ENCODE data around the gene SETBP1. TPM values are rescaled to one million over a fixed set of nuclear protein-coding genes. Genes with fewer than 3 reads are reported as not detected.

The SETBP1 gene
- total and polyA plus RNA-seq, 5 experiments from 2014 or later, result 0.16 to 1.6 (median 1.6) TPM; not detected in 2

DNA sequence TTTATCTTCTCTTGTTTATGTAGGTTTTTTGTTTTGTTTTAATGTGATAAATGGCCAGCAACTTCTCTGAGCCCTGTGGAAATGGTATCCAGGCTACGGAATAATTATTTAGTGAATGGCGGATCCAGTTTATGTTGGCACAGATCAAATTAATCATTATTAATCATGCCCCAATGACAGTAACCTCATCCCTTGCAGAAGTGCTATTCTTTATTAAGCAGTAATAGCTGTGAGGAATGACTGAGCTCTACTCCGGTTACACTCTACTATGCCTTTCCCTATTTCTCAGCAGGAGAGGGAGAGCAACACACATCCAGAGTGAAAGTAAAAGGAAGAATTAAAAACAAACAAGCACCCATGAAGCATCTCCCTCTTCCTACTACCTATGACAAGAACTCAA lies 84.8 kb downstream of the SETBP1 start:
- H3K9me3 Mint-ChIP-seq, result no peaks in the 10 kb centered on the region
- DNase-seq (no peak), ATAC-seq (no peak)
- no peaks in the 10 kb centered on the region for H3K27me3 Mint-ChIP-seq
- no peaks in the 10 kb centered on the region for H3K36me3 Mint-ChIP-seq
- H3K4me3 Mint-ChIP-seq, result no peak overlapping the region
- no peak overlapping the region for H3K27ac Mint-ChIP-seq
- H3K4me1 Mint-ChIP-seq, result peaks cover 0 to 50% (median under 1%) of the 10 kb centered on the region in 4 donors
- POLR2A ChIA-PET, result no interaction called here

DNA sequence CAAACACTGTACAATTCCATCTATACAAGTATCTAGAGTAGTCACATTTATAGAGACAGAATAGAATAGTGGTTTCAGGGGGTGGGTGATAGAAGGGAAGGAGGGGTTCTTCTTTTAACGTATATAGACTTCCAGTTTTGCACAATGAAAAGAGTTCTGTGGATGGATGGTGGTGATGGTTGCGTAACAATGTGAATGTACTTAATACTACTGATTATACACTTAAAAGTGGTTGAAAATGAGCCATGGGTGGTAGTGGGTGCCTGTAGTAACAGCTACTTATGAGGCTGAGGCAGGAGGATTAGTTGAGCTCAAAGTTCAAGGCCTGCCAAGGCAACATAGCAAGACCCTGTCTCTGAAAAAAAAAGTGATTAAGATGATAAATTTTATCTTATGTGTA lies 85.8 kb downstream of the SETBP1 start:
- H3K36me3 Mint-ChIP-seq, result no peaks in the 10 kb centered on the region
- H3K4me1 Mint-ChIP-seq, result peaks cover 0 to 52% (median 0%) of the 10 kb centered on the region in 4 donors
- H3K27ac Mint-ChIP-seq, result no peak overlapping the region

DNA sequence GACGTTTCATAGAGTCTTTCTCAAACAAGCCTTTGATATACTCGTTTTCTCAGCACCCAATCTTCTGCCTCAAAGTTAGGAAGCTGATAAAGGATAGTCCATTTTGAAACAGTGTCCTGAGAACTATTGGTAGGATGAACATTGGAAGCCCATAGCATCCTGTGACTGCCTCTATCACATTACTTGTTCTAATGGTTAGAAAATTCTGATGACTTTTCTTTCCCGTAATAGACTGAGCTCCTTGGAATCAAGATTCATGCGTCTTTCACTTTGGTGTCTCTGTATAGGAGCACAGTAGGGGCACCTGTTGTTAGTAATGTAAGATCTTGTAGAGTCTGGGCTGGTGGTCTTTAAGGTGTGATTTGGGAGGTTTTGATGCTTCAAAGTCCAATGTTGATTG lies 87.1 kb downstream of the SETBP1 start:
- DNase-seq, result no peak
- no peaks in the 10 kb centered on the region for H3K36me3 Mint-ChIP-seq
- H3K27ac Mint-ChIP-seq, result no peak overlapping the region
- H3K9me3 Mint-ChIP-seq, result no peaks in the 10 kb centered on the region
- POLR2A ChIA-PET, result no interaction called here
- ATAC-seq, result no peak
- H3K4me3 Mint-ChIP-seq, result no peak overlapping the region
- no peaks in the 10 kb centered on the region for H3K27me3 Mint-ChIP-seq
- peaks cover 0 to 50% (median 0%) of the 10 kb centered on the region in 4 donors for H3K4me1 Mint-ChIP-seq

More for the DNA sequence above, 85.8 kb downstream of the SETBP1 start:
- POLR2A ChIA-PET, result no interaction called here
- Mint-ChIP-seq H3K9me3 (no peaks in the 10 kb centered on the region), H3K27me3 (no peaks in the 10 kb centered on the region), H3K4me3 (no peak overlapping the region)
- ATAC-seq, result no peak
- no peak for DNase-seq

DNA sequence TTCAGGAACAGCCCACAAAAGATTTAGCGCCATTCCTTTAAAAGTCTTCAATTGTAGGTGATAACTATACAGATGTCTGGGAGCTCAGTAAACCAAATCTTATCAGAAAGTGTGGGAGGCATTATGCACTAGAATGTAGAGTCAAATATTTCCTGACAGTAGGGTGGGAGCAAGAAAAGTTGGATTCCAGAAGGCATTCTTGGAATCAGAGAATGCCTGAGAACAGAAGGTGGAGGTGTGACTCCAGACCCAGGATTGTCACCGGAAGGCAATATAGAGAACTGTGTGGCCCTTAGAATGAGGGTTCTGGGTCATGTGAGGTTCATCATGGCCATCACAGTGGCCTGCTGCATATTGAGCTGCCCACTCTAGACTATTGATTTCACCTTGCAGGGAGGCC lies 90.0 kb downstream of the SETBP1 start:
- H3K9me3 Mint-ChIP-seq, result no peaks in the 10 kb centered on the region
- H3K36me3 Mint-ChIP-seq, result no peaks in the 10 kb centered on the region
- no peaks in the 10 kb centered on the region for H3K27me3 Mint-ChIP-seq
- peaks cover 0 to 40% (median 0%) of the 10 kb centered on the region in 4 donors for H3K4me1 Mint-ChIP-seq
- no peak overlapping the region for H3K27ac Mint-ChIP-seq
- POLR2A ChIA-PET, result no interaction called here
- DNase-seq (no peak), ATAC-seq (no peak)
- H3K4me3 Mint-ChIP-seq, result no peak overlapping the region

DNA sequence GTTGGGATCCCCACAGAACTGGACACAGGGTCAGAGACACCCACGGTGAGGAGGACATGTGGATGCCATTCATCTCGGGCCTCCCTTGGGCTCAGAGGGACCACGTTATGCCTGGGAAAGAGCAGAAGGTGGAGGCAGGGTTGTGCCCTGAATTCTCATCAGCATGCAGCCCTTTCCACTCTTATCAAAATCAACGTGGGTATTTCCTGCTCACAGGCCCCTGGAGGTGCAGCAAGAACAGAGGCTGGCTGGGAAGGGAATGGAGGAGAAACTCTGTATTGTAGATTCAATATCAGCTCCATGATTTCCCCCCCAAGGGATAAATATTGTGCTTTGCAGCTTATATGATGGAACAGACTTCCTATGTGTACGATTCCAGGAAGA lies 90.9 kb downstream of the SETBP1 start:
- POLR2A ChIA-PET, result no interaction called here
- Mint-ChIP-seq H3K27me3 (no peaks in the 10 kb centered on the region), H3K9me3 (no peaks in the 10 kb centered on the region), H3K36me3 (no peaks in the 10 kb centered on the region), H3K4me3 (no peak overlapping the region), H3K4me1 (peaks cover 0 to 40% (median 0%) of the 10 kb centered on the region in 4 donors), H3K27ac (no peak overlapping the region)
- DNase-seq (no peak), ATAC-seq (no peak)

DNA sequence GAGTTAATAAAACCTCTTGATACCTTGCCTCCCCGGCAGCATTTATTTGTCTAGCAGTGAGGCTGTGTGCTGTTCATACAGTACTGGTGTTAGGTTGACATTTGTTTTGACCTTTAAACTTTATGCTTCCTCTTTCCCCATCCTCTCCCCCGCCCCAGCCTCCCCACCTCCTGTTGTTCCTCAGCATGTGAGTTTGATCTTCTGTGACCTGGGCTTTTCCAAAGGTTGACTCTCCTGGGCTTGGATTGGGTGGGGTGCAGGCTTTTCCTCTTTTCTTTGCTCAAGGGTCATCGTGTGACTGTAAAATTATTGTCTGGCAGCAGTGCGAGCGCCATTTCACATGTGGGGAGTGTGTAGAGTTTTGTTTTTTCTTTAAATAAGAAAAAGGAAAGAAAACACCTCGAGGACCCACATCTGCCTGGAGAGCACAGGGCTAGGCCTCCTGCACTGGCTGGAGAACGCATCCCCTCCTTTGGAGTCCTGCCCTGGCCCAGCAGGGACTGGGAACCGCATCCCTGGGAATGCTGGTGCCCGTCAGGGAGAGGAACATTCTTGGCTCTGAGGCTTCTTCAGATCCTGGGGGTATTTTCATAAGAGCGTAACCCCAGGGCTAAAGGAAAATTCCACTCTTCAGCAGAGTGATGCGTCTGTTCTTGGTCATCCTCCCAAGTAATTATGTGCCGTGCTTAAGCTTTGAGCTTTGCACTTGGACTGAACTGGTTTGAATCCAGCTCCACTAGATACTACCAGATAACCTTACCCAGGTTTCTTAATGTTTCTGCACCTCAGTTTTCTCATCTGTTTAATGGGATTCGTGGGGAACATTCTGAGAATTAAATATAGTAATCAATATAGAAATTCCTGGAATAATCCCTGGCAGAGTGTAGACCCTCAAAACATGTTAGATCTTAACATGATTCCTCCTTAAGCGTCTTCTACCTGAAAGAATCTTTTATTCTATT lies 91.5 kb downstream of the SETBP1 start:
- ATAC-seq (no peak), DNase-seq (no peak)
- Mint-ChIP-seq H3K27me3 (peaks cover 0 to under 1% (median 0%) of the 10 kb centered on the region in 5 donors), H3K27ac (no peak overlapping the region), H3K4me1 (peaks cover 0 to 38% (median 0%) of the 10 kb centered on the region in 4 donors), H3K36me3 (no peaks in the 10 kb centered on the region), H3K4me3 (no peak overlapping the region), H3K9me3 (no peaks in the 10 kb centered on the region)
- POLR2A ChIA-PET, result no interaction called here

DNA sequence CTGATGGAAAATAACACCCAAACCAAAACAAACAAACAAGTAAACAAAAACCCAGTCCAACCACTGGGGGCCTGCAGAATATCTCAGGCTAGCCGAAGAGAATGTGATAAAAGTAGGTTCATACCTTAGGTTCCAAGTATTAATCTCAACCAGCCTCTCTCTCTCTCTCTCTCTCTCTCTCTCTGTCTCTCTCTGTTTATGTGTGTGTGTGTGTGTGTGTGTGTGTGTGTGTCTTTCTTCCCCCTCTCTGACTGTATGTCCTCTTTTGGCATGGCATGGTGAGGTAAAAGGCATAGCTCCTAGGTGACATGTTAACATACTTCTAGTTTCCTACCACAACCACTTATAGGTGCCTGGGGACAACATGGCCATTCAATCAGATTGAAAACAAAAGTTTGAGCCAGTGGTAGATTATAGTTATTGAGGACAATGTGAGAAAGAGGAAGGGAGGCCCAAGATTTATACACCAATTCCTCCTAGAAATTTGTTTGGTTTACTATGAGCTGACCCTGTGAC lies 93.0 kb downstream of the SETBP1 start:
- Mint-ChIP-seq H3K27me3 (peaks cover 0 to 4% (median 0%) of the 10 kb centered on the region in 5 donors), H3K27ac (no peak overlapping the region), H3K36me3 (no peaks in the 10 kb centered on the region), H3K9me3 (no peaks in the 10 kb centered on the region), H3K4me1 (peaks cover 0 to 43% (median 0%) of the 10 kb centered on the region in 4 donors), H3K4me3 (no peak overlapping the region)
- POLR2A ChIA-PET, result no interaction called here
- DNase-seq (no peak), ATAC-seq (no peak)

DNA sequence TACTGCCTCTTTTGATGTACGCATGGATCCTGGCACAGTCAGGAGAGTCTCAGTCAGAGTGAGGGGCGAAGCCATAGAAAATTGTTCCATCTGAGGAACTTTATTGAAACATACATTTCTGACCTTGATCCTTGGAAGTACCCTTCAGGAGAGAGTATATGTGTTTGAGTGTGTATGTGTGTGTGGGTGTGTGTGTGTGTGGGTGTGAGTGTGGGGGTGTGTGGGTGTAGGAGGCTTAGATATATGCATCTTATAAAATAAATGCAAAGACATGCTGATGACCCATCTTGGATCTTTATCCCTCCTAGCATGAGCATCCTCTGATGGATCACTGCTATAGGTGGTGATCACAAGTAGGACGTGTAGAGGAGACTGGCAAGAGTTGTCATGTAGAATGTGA lies 93.5 kb downstream of the SETBP1 start:
- Mint-ChIP-seq H3K36me3 (no peaks in the 10 kb centered on the region), H3K27me3 (peaks cover 0 to 4% (median 0%) of the 10 kb centered on the region in 5 donors)

DNA sequence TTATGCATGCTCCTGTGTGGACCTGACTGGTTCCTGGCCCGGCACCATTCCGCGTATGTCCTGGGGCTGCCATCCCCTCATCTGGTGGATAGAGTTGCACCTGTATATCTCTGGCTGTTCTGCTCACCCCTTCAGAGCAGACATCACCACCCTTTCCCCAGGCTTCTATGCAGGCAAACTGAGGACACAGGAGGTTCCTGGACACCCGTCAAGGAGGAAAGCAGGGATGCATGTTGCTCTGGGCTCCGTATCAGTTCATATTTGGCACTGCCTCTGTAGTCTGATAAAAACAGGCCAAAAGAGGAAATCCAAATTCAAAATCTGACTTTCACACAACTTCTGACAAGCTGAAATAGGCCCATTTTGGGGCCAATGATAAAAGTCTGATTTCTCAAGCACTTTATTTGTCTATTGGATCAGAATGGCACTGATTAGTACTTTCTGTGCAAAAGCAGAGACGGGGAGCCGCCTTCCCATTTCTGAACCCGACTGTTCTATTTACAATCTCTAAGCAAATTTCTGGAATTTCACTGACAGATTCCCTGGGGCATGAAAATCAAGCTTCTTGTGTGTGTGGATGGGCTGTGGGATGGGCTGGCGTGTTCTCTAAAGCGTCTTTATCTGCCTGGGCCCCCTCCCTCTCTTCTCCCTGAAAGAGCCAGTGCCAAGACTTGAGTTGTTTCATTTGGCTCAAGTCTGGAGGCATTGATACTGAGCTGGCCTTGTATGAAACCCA lies 96.9 kb downstream of the SETBP1 start:
- DNase-seq (no peak), ATAC-seq (no peak)
- peaks cover 0 to 16% (median 0%) of the 10 kb centered on the region in 5 donors for H3K27me3 Mint-ChIP-seq
- no peak overlapping the region for H3K27ac Mint-ChIP-seq
- peaks cover 0 to 2% (median 0%) of the 10 kb centered on the region in 9 donors for H3K9me3 Mint-ChIP-seq
- peaks cover 0 to 30% (median 0%) of the 10 kb centered on the region in 4 donors for H3K4me1 Mint-ChIP-seq
- POLR2A ChIA-PET, result no interaction called here
- no peak overlapping the region for H3K4me3 Mint-ChIP-seq
- H3K36me3 Mint-ChIP-seq, result no peaks in the 10 kb centered on the region

More for the DNA sequence above, 93.5 kb downstream of the SETBP1 start:
- H3K9me3 Mint-ChIP-seq, result no peaks in the 10 kb centered on the region
- H3K4me1 Mint-ChIP-seq, result peaks cover 0 to 44% (median 0%) of the 10 kb centered on the region in 4 donors
- DNase-seq (no peak), ATAC-seq (no peak)
- H3K27ac Mint-ChIP-seq, result no peak overlapping the region
- no peak overlapping the region for H3K4me3 Mint-ChIP-seq
- POLR2A ChIA-PET, result no interaction called here

DNA sequence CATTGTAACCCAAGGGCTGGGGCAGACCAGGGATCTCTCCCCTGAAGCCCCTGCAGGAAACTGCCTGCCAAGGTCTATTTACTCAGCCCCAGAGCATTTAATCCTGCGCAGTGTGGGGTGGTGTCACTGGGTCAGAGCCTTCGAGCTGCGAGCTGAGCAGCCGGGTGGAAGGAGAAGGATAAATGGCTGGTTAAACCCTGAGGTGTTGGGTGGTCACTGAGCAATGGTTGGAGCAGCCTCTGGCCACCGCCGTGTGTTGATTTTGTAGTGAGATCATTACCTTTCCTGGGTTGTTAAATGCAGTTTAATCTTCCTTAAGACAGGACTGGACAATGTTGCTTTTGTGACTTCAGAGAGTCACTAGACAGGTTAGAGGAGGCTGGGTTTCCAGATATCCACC lies 98.1 kb downstream of the SETBP1 start:
- Mint-ChIP-seq H3K9me3 (peaks cover 0 to 2% (median 0%) of the 10 kb centered on the region in 9 donors), H3K4me3 (no peak overlapping the region), H3K4me1 (peaks cover 0 to 22% (median 0%) of the 10 kb centered on the region in 4 donors), H3K27ac (no peak overlapping the region), H3K36me3 (no peaks in the 10 kb centered on the region), H3K27me3 (peaks cover 0 to 16% (median 0%) of the 10 kb centered on the region in 5 donors)
- ATAC-seq, result no peak
- no peak for DNase-seq
- POLR2A ChIA-PET, result no interaction called here

DNA sequence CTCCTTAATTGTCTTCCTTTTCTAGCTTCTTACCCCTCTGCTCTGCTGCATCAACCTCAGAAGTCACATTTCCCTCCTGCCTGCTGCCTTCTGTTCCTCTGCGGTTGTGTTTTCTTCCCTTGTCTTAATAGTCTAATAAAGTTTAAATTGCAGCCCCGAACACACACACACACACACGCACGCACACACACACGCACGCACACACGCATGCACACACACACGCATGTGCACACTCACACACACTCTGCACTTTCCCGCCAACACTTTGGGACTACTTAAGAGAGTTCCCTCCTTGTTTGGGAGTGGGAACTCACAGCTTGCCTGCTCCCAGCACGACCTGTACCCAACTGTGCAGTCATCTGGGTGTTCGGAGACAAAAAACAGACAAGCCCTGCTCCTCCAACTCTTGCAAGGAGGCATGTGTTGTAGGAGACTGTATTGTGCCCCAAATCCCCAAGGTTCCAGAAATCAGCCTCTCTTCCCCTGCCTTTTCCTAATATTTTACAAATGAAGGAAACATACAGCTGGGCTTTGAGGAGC lies 99.1 kb downstream of the SETBP1 start:
- H3K4me1 Mint-ChIP-seq, result peaks cover 0 to 22% (median 0%) of the 10 kb centered on the region in 4 donors

DNA sequence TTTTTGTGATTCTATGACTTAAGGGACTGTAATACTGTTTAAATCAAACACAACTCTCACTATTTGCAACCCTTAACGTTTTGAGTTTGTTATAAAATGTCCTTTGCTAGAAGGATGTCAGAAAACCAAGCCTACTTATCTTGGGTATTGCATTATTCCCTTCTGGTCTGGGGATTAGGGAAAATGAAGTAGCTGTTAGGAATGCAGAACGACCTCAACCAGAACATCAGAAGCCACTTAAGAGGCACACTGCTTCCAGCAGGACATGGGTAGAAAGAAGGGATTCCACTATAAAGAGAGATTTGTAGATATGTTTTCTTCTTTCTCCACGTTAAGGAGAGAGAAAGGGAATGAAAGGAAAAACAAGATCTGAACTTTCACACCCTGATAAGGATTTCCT lies 101.2 kb downstream of the SETBP1 start:
- H3K36me3 Mint-ChIP-seq, result no peaks in the 10 kb centered on the region
- H3K4me3 Mint-ChIP-seq, result no peak overlapping the region
- peaks cover 0 to 2% (median 0%) of the 10 kb centered on the region in 9 donors for H3K9me3 Mint-ChIP-seq
- no peak overlapping the region for H3K27ac Mint-ChIP-seq
- H3K27me3 Mint-ChIP-seq, result peaks cover 0 to 16% (median 0%) of the 10 kb centered on the region in 5 donors
- POLR2A ChIA-PET, result no interaction called here
- DNase-seq, result no peak
- ATAC-seq, result no peak
- peaks cover 0 to 32% (median 0%) of the 10 kb centered on the region in 4 donors for H3K4me1 Mint-ChIP-seq

More for the DNA sequence above, 99.1 kb downstream of the SETBP1 start:
- POLR2A ChIA-PET, result no interaction called here
- Mint-ChIP-seq H3K9me3 (peaks cover 0 to 2% (median 0%) of the 10 kb centered on the region in 9 donors), H3K27me3 (peaks cover 0 to 16% (median 0%) of the 10 kb centered on the region in 5 donors), H3K27ac (no peak overlapping the region), H3K36me3 (no peaks in the 10 kb centered on the region), H3K4me3 (no peak overlapping the region)
- no peak for ATAC-seq
- no peak for DNase-seq
